C4-2B (cell line): ENCODE measurements around the gene QKI.

ENCODE experiments used
- ZFX ChIP-seq: fragments of 450-650 bp; IDR thresholded peaks from 2 replicates; pipeline ENCODE4 v1.6.1; 2017
- TF ChIP-seq, protein P1 (sequence below): fragments of 450-650 bp; conservative IDR thresholded peaks from 2 replicates; pipeline ENCODE4 v1.5.1; 2017; ENCODE audit warnings: mild to moderate bottlenecking

DNA sequence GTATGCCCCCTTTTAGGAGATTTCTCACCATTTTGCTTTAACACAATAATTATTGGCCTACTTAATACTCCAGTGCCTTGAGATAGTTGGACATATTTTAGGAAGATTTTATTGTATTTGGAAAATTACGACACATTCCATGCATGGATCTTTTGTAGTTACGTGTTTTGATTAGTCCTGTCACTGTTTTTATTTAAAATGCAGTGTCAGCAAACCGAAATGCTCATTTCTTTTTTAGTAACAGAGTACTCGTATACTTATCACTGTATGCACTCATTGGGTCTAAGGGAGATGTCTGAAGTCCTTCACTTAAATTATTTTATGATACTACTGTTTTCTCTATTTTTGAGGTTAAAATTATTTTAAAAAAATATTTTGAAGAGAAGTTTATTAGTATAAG is 153.8 kb downstream of the QKI start:
- TF ChIP-seq, protein P1, sequence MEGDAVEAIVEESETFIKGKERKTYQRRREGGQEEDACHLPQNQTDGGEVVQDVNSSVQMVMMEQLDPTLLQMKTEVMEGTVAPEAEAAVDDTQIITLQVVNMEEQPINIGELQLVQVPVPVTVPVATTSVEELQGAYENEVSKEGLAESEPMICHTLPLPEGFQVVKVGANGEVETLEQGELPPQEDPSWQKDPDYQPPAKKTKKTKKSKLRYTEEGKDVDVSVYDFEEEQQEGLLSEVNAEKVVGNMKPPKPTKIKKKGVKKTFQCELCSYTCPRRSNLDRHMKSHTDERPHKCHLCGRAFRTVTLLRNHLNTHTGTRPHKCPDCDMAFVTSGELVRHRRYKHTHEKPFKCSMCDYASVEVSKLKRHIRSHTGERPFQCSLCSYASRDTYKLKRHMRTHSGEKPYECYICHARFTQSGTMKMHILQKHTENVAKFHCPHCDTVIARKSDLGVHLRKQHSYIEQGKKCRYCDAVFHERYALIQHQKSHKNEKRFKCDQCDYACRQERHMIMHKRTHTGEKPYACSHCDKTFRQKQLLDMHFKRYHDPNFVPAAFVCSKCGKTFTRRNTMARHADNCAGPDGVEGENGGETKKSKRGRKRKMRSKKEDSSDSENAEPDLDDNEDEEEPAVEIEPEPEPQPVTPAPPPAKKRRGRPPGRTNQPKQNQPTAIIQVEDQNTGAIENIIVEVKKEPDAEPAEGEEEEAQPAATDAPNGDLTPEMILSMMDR = no peak
- TF ChIP-seq ZFX = no peak
